Bronchial epithelial cell (primary cell): Measurements from ENCODE around the gene ID1. TPM values are rescaled to one million over a fixed set of nuclear protein-coding genes. Genes with fewer than 3 reads are reported as not detected.
"Not testable (repeated sequence)": the region's sequence is repeated elsewhere in the genome, so short reads cannot be mapped to it uniquely, and the experiment has no call there.

Source experiments
- DNase-seq: peaks from one replicate; pipeline ENCODE4 v3.0.0-alpha.2; 2010; ENCODE audit warnings: low read depth
- FAIRE-seq: peaks from 2 replicates; lab custom pipeline; 2011; peaks lifted over from hg19 to GRCh38; lab: Jason Lieb, UNC
- H3K27me3 ChIP-seq: 2 replicates; pipeline ENCODE4 v1.5.1; 2011; ENCODE audit warnings: low read length; ENCODE audit not compliant: control insufficient read depth, insufficient read depth
- H3K36me3 ChIP-seq: 2 replicates; pipeline ENCODE4 v1.5.1; 2011; ENCODE audit warnings: low read length; ENCODE audit not compliant: control insufficient read depth, insufficient read depth
- H3K4me3 ChIP-seq: 2 replicates; pipeline ENCODE4 v1.5.1; 2011; ENCODE audit warnings: mild to moderate bottlenecking, low read depth, low read length, control low read depth
- total RNA-seq: library from RNA; depleted of rRNA; stranded (reverse); fragments of >200 nt; gene quantifications from 2 replicates; pipeline ENCODE4 v1.2.1, GENCODE V29; 2014
- TF ChIP-seq, protein P1 (sequence below): IDR thresholded peaks from 2 replicates; pipeline ENCODE4 v1.5.1; 2011; ENCODE audit warnings: mild to moderate bottlenecking, moderate library complexity, low read length, control low read depth, inconsistent platforms; ENCODE audit not compliant: insufficient read depth, severe bottlenecking

ID1 gene
- total RNA-seq, 1 donor from 2014 or later, result 930 TPM

DNA sequence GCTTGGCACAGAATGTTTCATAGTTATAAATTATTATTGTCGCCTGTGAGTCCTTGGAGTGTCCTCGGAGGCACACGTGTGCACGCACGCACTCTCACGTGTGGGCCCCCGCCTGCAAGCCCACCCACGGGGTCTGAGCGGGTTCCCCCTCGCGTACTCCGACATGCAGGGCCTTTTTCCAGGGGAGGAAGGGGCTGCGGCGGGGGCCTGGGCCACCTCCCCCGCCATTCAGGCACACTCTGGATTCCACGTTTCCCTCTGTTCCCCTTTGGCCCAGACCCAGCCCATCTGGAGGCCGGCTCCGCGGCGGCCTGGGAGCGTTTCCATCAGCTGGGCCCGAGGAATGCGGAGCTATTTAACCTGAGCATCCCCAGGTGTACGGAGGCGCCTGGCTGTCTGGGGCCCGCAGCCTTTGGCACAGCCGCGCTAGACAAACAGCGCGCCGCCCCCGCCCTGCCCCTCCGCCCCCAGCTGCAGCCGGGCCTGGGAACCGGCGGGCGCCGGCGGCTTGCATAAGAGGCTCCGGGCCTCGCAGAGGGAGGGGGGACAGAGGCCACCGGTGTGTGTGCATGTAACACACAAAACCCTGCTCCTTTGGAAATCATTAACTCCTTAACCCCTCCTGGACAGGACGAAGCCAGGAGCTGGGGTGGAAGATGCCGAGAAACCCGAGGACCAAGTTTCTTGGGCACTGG lies 3.3 kb downstream of the ID1 start:
- Histone ChIP-seq H3K27me3 (no peaks in the 10 kb centered on the region), H3K36me3 (peaks cover 7% of the 10 kb centered on the region), H3K4me3 (no peak overlapping the region)
- DNase-seq, result peak; percentile 70
- no peak for FAIRE-seq
- TF ChIP-seq, protein P1, sequence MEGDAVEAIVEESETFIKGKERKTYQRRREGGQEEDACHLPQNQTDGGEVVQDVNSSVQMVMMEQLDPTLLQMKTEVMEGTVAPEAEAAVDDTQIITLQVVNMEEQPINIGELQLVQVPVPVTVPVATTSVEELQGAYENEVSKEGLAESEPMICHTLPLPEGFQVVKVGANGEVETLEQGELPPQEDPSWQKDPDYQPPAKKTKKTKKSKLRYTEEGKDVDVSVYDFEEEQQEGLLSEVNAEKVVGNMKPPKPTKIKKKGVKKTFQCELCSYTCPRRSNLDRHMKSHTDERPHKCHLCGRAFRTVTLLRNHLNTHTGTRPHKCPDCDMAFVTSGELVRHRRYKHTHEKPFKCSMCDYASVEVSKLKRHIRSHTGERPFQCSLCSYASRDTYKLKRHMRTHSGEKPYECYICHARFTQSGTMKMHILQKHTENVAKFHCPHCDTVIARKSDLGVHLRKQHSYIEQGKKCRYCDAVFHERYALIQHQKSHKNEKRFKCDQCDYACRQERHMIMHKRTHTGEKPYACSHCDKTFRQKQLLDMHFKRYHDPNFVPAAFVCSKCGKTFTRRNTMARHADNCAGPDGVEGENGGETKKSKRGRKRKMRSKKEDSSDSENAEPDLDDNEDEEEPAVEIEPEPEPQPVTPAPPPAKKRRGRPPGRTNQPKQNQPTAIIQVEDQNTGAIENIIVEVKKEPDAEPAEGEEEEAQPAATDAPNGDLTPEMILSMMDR, result no peak

DNA sequence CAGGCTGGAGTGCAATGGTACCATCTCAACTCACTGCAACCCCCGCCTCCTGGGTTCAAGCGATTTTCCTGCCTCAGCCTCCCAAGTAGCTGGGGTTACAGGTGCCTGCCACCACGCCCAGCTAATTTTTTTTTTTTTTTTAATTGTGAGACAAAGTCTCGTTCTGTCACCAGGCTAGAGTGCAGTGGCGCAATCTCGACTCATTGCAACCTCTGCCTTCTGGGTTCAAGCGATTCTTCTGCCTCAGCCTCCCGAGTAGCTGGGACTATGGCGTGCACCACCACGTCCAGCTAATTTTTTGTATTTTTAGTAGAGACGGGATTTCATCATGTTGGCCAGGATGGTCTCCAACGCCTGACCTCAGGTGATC lies 7.2 kb downstream of the ID1 start:
- not testable (repeated sequence) for H3K4me3 ChIP-seq, DNase-seq, H3K27me3 ChIP-seq, H3K36me3 ChIP-seq, FAIRE-seq

DNA sequence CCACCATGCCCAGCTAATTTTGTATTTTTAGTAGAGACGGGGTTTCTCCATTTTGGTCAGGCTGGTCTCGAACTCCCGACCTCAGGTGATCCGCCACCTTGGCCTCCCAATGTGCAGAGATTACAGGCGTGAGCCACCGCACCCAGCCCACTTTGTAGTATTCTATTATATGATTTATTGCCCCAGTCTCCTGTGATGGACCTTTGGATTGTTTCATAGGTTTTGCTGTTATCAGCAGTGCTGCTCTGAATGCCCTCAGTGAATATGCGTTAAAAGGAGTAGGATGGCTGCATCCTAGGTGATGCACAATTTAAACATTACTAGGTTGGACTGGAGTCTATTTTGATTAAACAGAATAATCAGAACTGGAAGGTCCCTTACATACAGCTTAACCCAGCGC lies 10.3 kb downstream of the ID1 start:
- TF ChIP-seq, protein P1, result no peak
- no peaks in the 10 kb centered on the region for H3K27me3 ChIP-seq
- H3K4me3 ChIP-seq, result no peak overlapping the region
- FAIRE-seq (no peak), DNase-seq (no peak)
- H3K36me3 ChIP-seq, result no peaks in the 10 kb centered on the region

DNA sequence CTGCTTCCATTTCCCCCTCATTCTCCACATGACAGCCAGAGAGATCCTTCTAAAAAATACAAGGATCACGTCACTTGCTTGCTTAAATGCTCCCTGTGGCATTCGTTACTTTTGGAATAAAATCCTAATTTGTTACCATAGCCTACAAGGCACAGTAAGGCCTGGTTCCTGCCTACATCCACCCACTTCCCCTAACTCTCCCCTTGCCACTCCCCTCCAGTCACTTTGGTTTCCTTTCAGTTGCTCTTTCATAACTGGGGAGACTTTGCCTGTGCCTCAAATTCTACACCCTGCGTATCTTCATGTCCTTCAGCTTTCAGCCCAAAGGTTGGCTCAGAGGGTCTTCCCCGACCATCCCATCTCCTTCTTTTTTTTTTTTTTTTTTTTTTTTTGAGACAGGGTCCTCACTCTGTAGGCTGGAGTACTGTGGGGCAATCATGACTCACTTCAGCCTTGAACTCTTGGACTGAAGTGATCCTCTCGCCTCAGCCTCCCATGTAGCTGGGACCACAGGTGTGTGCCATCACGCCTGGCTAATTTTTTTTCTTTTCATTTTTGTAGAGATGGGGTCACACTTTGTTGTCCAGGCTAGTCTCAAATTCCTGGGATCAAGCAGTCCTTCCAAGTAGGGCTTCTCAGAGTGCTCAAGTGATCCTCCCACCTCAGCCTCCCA lies 12.5 kb downstream of the ID1 start:
- FAIRE-seq (no peak), DNase-seq (no peak)
- H3K4me3 ChIP-seq, result no peak overlapping the region
- H3K36me3 ChIP-seq, result no peaks in the 10 kb centered on the region
- no peaks in the 10 kb centered on the region for H3K27me3 ChIP-seq
- TF ChIP-seq, protein P1, result no peak

DNA sequence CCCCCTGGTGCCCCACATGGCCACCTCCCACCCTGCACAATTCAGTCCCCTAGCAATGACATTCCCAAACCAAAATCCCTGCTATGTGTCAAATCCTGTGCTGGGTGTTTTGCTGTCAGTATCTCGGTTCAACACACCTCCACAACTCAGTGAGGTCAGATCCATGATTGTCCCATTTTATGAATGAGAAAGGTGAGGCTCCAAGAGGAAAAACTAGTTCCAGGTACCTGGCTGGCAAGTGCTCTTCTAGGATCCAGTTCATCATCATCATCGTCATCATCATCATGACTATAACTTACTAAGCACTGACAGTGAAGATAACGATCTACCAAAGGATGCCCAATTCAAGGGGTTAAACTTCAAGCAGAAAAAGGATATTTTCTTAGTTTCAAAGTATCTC lies 15.2 kb downstream of the ID1 start:
- FAIRE-seq, result no peak
- TF ChIP-seq, protein P1, result no peak
- no peak overlapping the region for H3K4me3 ChIP-seq

DNA sequence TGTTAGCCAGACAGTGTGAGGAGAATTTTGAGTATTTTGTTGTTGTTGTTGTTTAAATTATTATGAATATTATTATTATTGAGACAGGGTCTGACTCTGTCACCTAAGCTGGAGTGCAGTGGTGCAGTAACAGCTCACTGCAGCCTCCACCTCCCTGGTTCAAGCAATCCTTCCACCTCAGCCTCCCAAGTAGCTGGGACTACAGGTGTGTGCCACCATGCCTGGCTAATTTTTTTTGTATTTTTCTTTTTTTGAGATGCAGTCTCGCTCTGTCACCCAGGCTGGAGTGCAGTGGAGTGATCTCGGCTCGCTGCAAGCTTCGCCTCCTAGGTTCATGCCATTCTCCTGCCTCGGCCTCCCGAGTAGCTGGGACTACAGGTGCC lies 18.0 kb downstream of the ID1 start:
- not testable (repeated sequence) for H3K27me3 ChIP-seq, H3K36me3 ChIP-seq, FAIRE-seq

More for the DNA sequence above, 15.2 kb downstream of the ID1 start:
- DNase-seq, result no peak
- Histone ChIP-seq H3K27me3 (no peaks in the 10 kb centered on the region), H3K36me3 (no peaks in the 10 kb centered on the region)

DNA sequence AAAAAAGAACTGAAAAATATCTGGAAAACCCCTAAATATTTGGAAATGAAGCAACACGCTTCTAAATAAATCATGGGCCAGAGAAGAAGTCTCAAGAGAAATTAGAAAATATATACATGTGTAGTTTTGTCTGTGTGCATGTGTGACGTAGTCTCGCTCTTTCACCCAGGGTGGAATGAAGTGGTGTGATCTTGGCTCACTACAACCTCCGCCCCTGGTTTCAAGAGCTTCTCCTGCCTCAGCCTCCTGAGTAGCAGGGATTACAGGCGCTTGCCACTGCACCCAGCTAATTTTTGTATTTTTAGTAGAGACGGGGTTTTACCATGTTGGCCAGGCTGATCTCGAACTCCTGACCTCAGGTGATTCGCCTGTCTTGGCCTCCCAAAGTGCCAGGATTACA lies 21.4 kb downstream of the ID1 start:
- H3K4me3 ChIP-seq, DNase-seq, FAIRE-seq, H3K27me3 ChIP-seq, H3K36me3 ChIP-seq: not testable (repeated sequence)

More for the DNA sequence above, 18.0 kb downstream of the ID1 start:
- H3K4me3 ChIP-seq, DNase-seq: not testable (repeated sequence)

DNA sequence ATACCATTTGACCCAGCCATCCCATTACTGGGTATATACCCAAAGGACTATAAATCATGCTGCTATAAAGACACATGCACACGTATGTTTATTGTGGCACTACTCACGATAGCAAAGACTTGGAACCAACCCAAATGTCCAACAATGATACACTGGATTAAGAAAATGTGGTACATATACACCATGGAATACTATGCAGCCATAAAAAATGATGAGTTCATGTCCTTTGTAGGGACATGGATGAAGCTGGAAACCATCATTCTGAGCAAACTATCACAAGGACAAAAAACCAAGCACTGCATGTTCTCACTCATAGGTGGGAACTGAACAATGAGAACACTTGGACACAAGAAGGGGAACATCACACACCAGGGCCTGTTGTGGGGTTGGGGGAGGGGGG lies 23.0 kb downstream of the ID1 start:
- not testable (repeated sequence) for H3K36me3 ChIP-seq, H3K4me3 ChIP-seq, DNase-seq, FAIRE-seq, H3K27me3 ChIP-seq
